Measurements from ENCODE around the gene IL25. TPM values are rescaled to one million over a fixed set of nuclear protein-coding genes. Genes with fewer than 3 reads are reported as not detected.

IL25 gene
- total and polyA plus RNA-seq, 10 of the 15 experiments (the other 5 are each of a cell fraction or from before 2014, with no cell fraction given), result not detected

DNA sequence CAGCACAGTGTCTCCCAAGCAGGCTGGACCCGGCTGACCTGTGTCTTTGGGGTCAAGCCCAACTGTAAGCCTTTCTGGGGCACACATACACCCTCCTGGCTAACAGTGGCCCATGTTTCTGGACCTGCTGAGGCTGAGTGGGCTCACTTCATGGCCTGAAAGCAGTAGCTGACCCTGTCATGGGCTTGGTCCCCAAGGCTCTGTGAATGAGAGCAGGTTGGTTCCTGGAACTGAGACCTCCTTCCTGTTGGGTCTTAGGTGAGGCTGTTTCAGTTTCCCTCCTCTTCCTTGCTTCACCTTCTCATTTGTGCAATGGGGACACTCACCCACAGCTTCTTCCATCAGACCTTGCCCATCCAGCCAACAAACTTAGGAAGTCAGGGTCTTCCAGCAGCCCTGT, 744 bp upstream of the IL25 start (continued):
- TF ChIP-seq ZSCAN29 (IDR thresholded peaks at IDR 0.05) (no peak), SMAD5 (IDR thresholded peaks at IDR 0.05; ENCODE audit: low read depth) (no peak), CHD4 (IDR thresholded peaks at IDR 0.05) (no peak), HDAC6 (IDR thresholded peaks at IDR 0.05; ENCODE audit: unreplicated experiment) (no peak), MEF2B (IDR thresholded peaks at IDR 0.05; ENCODE audit: partially characterized antibody, poor library complexity, severe bottlenecking) (no peak), CBX5 (IDR thresholded peaks at IDR 0.05; ENCODE audit: low read depth) (no peak), MTA2 (IDR thresholded peaks at IDR 0.05; ENCODE audit: low read depth) (no peak)
- TF ChIP-seq, protein P1, sequence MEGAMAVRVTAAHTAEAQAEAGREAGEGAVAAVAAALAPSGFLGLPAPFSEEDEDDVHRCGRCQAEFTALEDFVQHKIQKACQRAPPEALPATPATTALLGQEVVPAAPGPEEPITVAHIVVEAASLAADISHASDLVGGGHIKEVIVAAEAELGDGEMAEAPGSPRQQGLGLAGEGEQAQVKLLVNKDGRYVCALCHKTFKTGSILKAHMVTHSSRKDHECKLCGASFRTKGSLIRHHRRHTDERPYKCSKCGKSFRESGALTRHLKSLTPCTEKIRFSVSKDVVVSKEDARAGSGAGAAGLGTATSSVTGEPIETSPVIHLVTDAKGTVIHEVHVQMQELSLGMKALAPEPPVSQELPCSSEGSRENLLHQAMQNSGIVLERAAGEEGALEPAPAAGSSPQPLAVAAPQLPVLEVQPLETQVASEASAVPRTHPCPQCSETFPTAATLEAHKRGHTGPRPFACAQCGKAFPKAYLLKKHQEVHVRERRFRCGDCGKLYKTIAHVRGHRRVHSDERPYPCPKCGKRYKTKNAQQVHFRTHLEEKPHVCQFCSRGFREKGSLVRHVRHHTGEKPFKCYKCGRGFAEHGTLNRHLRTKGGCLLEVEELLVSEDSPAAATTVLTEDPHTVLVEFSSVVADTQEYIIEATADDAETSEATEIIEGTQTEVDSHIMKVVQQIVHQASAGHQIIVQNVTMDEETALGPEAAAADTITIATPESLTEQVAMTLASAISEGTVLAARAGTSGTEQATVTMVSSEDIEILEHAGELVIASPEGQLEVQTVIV (IDR thresholded peaks at IDR 0.05; ENCODE audit: borderline replicate concordance, partially characterized antibody), result no peak
- TF ChIP-seq, protein P2, sequence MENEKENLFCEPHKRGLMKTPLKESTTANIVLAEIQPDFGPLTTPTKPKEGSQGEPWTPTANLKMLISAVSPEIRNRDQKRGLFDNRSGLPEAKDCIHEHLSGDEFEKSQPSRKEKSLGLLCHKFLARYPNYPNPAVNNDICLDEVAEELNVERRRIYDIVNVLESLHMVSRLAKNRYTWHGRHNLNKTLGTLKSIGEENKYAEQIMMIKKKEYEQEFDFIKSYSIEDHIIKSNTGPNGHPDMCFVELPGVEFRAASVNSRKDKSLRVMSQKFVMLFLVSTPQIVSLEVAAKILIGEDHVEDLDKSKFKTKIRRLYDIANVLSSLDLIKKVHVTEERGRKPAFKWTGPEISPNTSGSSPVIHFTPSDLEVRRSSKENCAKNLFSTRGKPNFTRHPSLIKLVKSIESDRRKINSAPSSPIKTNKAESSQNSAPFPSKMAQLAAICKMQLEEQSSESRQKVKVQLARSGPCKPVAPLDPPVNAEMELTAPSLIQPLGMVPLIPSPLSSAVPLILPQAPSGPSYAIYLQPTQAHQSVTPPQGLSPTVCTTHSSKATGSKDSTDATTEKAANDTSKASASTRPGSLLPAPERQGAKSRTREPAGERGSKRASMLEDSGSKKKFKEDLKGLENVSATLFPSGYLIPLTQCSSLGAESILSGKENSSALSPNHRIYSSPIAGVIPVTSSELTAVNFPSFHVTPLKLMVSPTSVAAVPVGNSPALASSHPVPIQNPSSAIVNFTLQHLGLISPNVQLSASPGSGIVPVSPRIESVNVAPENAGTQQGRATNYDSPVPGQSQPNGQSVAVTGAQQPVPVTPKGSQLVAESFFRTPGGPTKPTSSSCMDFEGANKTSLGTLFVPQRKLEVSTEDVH (IDR thresholded peaks at IDR 0.05; ENCODE audit: low read depth, partially characterized antibody), result no peak

Data from GM12878 (cell line).